ENCODE data around the gene RAX.

DNA sequence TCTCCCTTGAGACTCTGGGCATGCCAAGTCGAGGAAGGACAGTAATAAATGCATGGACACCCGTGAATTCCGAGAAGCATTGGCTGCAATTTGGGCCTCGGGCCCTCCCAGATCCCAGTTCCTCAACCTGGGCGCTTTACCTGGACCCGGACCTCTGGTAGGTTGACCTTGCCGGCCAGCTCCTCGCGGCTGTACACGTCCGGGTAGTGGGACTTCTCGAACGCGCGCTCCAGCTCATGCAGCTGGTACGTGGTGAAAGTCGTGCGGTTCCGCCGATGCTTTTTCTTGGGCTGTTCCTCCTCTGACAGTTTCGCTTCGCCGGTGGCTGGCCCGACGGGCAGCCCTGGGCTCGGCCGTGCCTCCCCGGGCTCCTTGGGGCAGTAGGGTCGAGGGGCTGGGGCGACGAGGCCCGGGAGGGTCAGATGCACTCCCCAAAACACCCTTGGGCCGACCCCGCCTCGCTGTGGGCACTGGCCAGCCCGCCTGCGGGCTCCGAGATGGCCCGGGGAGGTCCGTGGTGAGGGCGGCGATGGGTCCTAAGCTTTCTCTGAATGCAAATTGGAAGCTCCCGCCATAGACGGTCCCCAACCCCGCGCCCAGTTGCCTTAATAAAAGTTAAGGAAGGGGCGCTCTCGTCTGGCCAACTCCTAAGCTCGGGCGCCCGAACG is 899 bp downstream of the RAX start:
- TF ChIP-seq, protein P1, sequence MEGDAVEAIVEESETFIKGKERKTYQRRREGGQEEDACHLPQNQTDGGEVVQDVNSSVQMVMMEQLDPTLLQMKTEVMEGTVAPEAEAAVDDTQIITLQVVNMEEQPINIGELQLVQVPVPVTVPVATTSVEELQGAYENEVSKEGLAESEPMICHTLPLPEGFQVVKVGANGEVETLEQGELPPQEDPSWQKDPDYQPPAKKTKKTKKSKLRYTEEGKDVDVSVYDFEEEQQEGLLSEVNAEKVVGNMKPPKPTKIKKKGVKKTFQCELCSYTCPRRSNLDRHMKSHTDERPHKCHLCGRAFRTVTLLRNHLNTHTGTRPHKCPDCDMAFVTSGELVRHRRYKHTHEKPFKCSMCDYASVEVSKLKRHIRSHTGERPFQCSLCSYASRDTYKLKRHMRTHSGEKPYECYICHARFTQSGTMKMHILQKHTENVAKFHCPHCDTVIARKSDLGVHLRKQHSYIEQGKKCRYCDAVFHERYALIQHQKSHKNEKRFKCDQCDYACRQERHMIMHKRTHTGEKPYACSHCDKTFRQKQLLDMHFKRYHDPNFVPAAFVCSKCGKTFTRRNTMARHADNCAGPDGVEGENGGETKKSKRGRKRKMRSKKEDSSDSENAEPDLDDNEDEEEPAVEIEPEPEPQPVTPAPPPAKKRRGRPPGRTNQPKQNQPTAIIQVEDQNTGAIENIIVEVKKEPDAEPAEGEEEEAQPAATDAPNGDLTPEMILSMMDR (IDR thresholded peaks at IDR 0.05), result no peak
- TF ChIP-seq POLR2AphosphoS5 (IDR thresholded peaks at IDR 0.05) (no peak), POLR2A (IDR thresholded peaks at IDR 0.05) (no peak), EP300 (IDR thresholded peaks at IDR 0.05) (no peak)

Measured in stomach (tissue), 4 donors.